IMR-90 (cell line): ENCODE measurements around the gene FKBP7.

Experiments
- CEBPB ChIP-seq: IDR thresholded peaks from 2 replicates; pipeline ENCODE4 v1.6.1; 2012; ENCODE audit warnings: low read depth, low read length, improper control_type of control experiment
- POLR2A ChIP-seq: IDR thresholded peaks from 2 replicates; pipeline ENCODE4 v1.6.1; 2012; ENCODE audit warnings: mild to moderate bottlenecking, low read depth, low read length
- RAD21 ChIP-seq: IDR thresholded peaks from 2 replicates; pipeline ENCODE4 v1.6.1; 2012; ENCODE audit warnings: low read length, improper control_type of control experiment
- USF2 ChIP-seq: fragments of 150-350 bp; IDR thresholded peaks from 2 replicates; pipeline ENCODE4 v1.6.1; 2017; ENCODE audit warnings: mild to moderate bottlenecking, antibody characterized with exemption, low read length, low read depth
- TF ChIP-seq, protein P1 (sequence below): conservative IDR thresholded peaks from 2 replicates; pipeline ENCODE4 v1.5.1; 2012; ENCODE audit warnings: mild to moderate bottlenecking, low read depth, low read length, improper control_type of control experiment

- no peak for TF ChIP-seq USF2
- TF ChIP-seq, protein P1, sequence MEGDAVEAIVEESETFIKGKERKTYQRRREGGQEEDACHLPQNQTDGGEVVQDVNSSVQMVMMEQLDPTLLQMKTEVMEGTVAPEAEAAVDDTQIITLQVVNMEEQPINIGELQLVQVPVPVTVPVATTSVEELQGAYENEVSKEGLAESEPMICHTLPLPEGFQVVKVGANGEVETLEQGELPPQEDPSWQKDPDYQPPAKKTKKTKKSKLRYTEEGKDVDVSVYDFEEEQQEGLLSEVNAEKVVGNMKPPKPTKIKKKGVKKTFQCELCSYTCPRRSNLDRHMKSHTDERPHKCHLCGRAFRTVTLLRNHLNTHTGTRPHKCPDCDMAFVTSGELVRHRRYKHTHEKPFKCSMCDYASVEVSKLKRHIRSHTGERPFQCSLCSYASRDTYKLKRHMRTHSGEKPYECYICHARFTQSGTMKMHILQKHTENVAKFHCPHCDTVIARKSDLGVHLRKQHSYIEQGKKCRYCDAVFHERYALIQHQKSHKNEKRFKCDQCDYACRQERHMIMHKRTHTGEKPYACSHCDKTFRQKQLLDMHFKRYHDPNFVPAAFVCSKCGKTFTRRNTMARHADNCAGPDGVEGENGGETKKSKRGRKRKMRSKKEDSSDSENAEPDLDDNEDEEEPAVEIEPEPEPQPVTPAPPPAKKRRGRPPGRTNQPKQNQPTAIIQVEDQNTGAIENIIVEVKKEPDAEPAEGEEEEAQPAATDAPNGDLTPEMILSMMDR: no peak
- TF ChIP-seq CEBPB: no peak
- TF ChIP-seq POLR2A: no peak
- no peak for TF ChIP-seq RAD21
These were observed 45.3 kb upstream of the FKBP7 start for GRCh38 chr2:178523596-178524134.
